Measurements from ENCODE around the gene APC2. TPM values are rescaled to one million over a fixed set of nuclear protein-coding genes. Genes with fewer than 3 reads are reported as not detected.

Gene APC2
- total RNA-seq, 1 experiment from 2014 or later: 11.9 TPM

- ATAC-seq (no peak), DNase-seq (ENCODE audit: low read depth, low spot score) (no peak)
- in situ Hi-C loops (cut with HindIII; ENCODE audit: low pct_unique_long_range_greater_than_20kb, low sequenced_read_pairs) (no loop called here), intact Hi-C loops (cut with micrococcal nuclease; ENCODE audit: unreplicated experiment) (no loop called here)
- no TSS peak for BruUV-seq (replicated peaks)
- ChIA-PET CTCF (no interaction called here), POLR2A (no interaction called here)
- Histone ChIP-seq H3K36me3 (ENCODE audit: control insufficient read depth, insufficient read depth, low read length) (no peaks in the 10 kb centered on the region; the same call in 1 of the 2 replicates), H3K4me3 (ENCODE audit: low read depth in 2 of 2, low read length in 2 of 2) (no peak overlapping the region), H3K4me1 (ENCODE audit: control insufficient read depth, insufficient read depth, low read length) (no peaks in the 10 kb centered on the region), H3K27me3 (ENCODE audit: control insufficient read depth, insufficient read depth, low read length) (no peaks in the 10 kb centered on the region), H3K27ac (ENCODE audit: low read length) (no peak overlapping the region), H3K9me3 (ENCODE audit: control insufficient read depth, insufficient read depth, low read depth, low read length) (no peaks in the 10 kb centered on the region)
- TF ChIP-seq POLR2AphosphoS5 (IDR thresholded peaks at IDR 0.05; ENCODE audit: low read depth, low read length) (no peak), TCF7L2 (IDR thresholded peaks at IDR 0.05; ENCODE audit: low read depth, low read length) (no peak)
- TF ChIP-seq, protein P1, sequence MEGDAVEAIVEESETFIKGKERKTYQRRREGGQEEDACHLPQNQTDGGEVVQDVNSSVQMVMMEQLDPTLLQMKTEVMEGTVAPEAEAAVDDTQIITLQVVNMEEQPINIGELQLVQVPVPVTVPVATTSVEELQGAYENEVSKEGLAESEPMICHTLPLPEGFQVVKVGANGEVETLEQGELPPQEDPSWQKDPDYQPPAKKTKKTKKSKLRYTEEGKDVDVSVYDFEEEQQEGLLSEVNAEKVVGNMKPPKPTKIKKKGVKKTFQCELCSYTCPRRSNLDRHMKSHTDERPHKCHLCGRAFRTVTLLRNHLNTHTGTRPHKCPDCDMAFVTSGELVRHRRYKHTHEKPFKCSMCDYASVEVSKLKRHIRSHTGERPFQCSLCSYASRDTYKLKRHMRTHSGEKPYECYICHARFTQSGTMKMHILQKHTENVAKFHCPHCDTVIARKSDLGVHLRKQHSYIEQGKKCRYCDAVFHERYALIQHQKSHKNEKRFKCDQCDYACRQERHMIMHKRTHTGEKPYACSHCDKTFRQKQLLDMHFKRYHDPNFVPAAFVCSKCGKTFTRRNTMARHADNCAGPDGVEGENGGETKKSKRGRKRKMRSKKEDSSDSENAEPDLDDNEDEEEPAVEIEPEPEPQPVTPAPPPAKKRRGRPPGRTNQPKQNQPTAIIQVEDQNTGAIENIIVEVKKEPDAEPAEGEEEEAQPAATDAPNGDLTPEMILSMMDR (IDR thresholded peaks at IDR 0.05): no peak
- TF ChIP-seq, protein P2, sequence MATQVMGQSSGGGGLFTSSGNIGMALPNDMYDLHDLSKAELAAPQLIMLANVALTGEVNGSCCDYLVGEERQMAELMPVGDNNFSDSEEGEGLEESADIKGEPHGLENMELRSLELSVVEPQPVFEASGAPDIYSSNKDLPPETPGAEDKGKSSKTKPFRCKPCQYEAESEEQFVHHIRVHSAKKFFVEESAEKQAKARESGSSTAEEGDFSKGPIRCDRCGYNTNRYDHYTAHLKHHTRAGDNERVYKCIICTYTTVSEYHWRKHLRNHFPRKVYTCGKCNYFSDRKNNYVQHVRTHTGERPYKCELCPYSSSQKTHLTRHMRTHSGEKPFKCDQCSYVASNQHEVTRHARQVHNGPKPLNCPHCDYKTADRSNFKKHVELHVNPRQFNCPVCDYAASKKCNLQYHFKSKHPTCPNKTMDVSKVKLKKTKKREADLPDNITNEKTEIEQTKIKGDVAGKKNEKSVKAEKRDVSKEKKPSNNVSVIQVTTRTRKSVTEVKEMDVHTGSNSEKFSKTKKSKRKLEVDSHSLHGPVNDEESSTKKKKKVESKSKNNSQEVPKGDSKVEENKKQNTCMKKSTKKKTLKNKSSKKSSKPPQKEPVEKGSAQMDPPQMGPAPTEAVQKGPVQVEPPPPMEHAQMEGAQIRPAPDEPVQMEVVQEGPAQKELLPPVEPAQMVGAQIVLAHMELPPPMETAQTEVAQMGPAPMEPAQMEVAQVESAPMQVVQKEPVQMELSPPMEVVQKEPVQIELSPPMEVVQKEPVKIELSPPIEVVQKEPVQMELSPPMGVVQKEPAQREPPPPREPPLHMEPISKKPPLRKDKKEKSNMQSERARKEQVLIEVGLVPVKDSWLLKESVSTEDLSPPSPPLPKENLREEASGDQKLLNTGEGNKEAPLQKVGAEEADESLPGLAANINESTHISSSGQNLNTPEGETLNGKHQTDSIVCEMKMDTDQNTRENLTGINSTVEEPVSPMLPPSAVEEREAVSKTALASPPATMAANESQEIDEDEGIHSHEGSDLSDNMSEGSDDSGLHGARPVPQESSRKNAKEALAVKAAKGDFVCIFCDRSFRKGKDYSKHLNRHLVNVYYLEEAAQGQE (IDR thresholded peaks at IDR 0.05; ENCODE audit: insufficient read depth in 1 of 2, low read depth in 2 of 2, low read length in 1 of 2): no peak
These were observed 33.4 kb downstream of the APC2 start for GRCh38 chr19:1483131-1483978.

GRCh38 chr19:1483979-1484428, 34.1 kb downstream of the APC2 start:
- in situ Hi-C loops (cut with HindIII; ENCODE audit: low pct_unique_long_range_greater_than_20kb, low sequenced_read_pairs) (no loop called here), intact Hi-C loops (cut with micrococcal nuclease; ENCODE audit: unreplicated experiment) (no loop called here)
- CTCF ChIA-PET: no interaction called here
- Histone ChIP-seq H3K4me3 (ENCODE audit: low read depth in 2 of 2, low read length in 2 of 2) (no peak overlapping the region), H3K36me3 (ENCODE audit: control insufficient read depth, insufficient read depth, low read length) (no peaks in the 10 kb centered on the region), H3K9me3 (ENCODE audit: control insufficient read depth, insufficient read depth, low read depth, low read length) (no peaks in the 10 kb centered on the region), H3K4me1 (ENCODE audit: control insufficient read depth, insufficient read depth, low read length) (no peaks in the 10 kb centered on the region), H3K27ac (ENCODE audit: low read length) (no peak overlapping the region), H3K27me3 (ENCODE audit: control insufficient read depth, insufficient read depth, low read length) (no peaks in the 10 kb centered on the region)
- POLR2A ChIA-PET: no interaction called here
- BruUV-seq (replicated peaks): no TSS peak
- ATAC-seq (no peak), DNase-seq (ENCODE audit: low read depth, low spot score) (no peak)
- TF ChIP-seq TCF7L2 (IDR thresholded peaks at IDR 0.05; ENCODE audit: low read depth, low read length): no peak
- TF ChIP-seq, protein P2 (IDR thresholded peaks at IDR 0.05; ENCODE audit: insufficient read depth in 1 of 2, low read depth in 2 of 2, low read length in 1 of 2): no peak
- TF ChIP-seq, protein P1 (IDR thresholded peaks at IDR 0.05): no peak
- no peak for TF ChIP-seq POLR2AphosphoS5 (IDR thresholded peaks at IDR 0.05; ENCODE audit: low read depth, low read length)
- TF ChIP-seq SIN3A (IDR thresholded peaks at IDR 0.05; ENCODE audit: borderline replicate concordance, insufficient read depth, low read depth, low read length): no peak

All from Panc1 (cell line).